CD4-positive, alpha-beta T cell treated with Interleukin-4 for 4 hours (primary cell): ENCODE data around the gene LAMC2.
"Not testable (repeated sequence)": the region's sequence is repeated elsewhere in the genome, so short reads cannot be mapped to it uniquely, and the experiment has no call there.

Experiments
- DNase-seq: peaks from one replicate; pipeline ENCODE4 v3.0.0-alpha.2; 2020

The LAMC2 gene

DNA sequence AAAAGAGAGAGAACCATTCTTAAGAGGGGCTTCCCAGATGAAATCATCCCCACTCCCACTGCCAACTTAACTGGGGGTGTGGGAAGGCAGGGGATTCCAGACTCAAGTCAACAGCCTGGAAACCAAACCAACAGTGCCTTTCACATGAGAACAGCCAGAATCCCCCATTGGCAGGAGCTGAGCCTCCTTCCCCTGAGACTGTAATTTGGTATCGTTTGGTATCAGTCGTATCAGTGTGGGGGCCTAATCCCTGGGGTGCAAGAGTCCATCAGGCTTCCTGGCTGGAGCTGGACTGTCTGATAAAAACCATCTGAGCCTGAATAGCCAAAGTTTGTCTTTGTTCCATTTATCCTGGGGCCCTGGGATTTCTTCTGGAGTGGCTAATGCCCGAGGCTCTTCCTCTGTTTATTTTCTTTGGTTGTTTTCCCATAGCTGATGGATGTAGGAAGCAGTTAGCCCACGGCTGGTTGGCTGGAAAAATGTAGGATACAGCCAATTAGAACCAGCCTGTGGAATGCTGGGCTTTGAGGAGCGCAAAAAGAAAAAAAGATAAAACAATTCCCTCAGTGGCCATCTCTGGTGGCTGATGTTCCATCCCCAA, 84.6 kb downstream of the LAMC2 start:
- DNase-seq = no peak

DNA sequence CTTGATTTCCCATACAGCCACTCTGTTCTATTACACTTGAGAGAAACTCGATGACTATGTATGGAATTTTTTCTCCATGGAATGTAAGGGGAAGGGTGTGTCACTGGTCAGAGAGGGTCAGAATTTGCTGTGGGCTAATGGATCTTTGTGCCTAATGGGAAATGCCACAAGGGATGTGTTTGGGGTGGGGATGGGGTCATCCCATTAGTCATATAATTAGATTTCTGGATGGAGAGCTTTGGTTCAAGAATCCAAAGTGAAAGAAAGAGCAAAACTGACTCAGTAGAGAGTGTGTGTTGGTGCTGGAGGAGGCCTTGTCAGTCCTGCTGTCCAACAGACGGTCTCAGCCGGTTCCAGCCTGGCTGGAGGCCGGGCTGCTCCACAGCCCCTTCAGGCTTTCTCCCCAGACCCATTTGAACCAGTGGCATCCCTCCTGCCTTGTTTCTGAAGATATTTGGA, 86.4 kb downstream of the LAMC2 start:
- no peak for DNase-seq

DNA sequence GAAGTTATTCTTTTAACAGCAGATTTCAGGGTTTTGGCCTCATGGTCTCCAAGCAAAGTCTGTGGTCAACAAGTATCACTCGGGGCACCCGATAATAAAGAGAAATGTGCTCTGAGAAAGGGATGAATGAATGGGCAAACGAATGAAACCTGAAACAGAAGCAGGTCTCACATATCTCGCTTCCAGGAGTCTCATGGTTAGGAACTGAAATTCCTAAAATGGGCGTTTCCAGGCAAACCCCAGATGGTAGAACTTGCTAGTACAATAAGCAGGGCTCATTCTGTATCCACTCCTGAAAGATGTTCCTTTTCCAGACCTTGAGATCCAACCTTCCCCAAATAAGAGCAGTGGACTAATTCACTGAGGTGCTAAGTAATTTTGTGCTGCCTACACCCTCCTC, 87.2 kb downstream of the LAMC2 start:
- no peak for DNase-seq

DNA sequence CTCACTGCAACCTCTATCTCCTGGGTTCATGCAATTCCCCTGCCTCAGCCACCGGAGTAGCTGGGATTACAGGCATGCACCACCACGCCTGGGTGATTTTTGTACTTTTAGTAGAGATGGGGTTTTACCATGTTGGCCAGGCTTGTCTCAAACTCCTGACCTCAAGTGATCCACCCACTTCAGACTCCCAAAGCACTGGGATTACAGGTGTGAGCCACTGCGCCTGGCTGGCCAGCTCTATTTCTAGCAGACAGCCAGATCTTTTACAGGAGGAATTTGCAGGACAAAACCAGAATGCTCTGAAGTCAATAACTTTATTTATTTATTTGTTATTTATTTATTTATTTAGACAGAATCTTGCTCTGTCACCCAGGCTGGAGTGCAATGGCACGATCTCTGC, 87.9 kb downstream of the LAMC2 start:
- not testable (repeated sequence) for DNase-seq

DNA sequence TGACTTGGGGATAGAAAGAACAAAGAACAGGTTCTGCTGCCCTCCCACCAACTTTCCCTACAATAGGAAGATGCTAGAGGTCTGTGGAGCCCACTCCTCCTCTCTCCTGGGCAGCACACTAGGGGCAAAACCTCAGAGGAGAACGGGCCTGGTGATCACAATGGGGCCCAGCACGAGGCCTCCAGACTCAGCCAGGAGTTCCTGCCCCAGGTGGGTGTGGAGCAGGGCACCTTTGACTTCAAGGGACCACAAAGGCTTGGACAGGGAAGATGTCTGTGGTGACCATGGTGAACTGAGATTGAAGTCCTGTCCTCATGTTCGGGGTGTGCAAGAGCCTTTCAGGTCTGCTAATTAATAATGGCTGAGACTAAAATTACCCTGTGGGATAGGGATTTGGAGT, 88.8 kb downstream of the LAMC2 start:
- DNase-seq = no peak

DNA sequence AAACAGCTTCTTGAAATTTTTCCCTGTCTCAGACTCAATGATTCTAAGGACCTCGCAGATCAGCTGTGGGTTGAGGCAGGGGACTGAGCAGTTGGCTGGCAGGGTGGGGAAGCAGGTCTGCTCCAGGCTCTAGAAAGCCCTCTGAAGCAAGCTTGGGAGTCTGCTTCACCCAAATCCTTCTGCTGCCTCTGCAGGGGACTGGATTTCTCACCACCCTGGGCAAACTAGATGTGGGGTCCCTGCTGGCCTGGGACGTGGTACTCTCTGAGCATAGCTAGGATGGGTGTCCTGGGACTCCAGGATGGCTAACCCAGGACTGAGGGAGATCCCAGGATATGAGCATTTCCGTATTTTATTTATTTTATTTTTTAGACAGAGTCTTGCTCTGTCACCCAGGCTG, 89.3 kb downstream of the LAMC2 start:
- no peak for DNase-seq

DNA sequence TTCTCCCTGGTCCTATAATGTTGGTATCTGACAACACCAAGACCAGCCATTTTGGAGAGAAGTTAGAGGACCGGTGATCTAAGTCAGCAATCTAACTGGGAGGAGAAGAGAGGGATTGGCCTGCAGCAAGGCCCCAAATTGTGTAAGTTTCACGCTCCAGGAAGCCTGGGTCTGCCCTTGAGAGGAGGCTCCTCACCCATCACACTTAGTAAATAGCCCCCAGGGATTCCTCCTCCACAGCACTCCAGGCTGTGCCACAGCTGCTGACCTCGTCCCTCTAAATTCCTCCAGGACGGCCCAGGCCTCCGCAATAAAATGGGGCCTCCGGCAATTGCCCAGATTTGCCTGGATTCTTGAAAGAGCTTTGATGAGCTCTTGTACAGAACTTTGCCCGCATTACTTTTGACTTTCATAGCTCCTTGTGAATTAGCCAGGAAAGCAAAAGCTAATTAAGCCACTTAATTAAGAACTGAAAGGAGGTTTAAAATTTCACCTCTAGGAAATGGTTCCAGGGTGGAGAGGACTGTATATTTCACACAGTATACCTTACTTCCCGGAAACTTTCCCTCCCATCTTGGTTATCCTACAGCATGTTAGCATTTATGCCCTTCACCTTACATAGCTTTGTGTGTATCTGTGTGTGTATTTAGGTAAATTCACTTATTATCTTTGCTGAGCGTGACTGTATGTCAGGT, 90.5 kb downstream of the LAMC2 start:
- DNase-seq = no peak

DNA sequence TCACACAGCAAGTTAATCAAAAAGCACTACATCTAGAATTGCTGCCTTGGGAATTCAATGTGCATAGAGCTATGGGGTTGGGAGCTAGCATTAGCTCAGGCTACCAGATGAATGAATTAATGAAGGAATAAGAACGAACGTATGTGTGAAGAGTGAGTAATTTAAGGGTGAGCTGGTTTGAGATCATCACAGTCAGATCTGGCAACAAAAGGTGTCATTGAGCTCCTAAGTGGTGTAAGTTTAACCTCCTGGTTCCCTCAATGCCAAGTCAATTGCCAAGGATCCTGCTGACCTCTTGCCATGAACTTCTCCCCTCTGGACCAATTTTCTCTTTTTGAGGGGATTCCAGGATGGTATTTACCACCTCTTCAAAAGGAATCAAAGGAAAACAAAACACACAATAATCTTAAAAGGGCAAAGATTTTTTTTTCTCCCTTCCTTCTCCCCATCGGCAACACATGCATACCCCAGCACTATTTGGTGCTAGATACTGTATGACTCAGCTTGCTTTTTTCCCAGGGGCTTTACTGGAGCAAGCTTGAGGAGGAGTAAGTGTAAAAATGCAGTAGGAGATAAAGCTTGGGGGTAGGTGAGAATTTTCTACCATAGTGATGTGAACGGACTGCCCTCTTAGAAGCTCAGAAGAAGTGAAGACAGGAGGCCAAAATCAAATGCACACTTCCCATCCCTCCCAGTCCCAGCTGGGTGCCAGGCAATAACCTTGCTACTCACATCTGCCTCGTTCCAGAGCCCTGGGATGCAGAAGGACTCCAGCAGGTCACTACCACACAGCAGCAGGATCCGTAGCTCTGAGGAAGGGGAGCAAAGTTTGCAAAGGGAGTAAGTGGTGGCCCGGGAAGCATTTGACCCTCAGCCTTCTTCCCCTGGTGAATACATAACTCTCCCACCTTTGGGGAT, 92.0 kb downstream of the LAMC2 start:
- DNase-seq = no peak

DNA sequence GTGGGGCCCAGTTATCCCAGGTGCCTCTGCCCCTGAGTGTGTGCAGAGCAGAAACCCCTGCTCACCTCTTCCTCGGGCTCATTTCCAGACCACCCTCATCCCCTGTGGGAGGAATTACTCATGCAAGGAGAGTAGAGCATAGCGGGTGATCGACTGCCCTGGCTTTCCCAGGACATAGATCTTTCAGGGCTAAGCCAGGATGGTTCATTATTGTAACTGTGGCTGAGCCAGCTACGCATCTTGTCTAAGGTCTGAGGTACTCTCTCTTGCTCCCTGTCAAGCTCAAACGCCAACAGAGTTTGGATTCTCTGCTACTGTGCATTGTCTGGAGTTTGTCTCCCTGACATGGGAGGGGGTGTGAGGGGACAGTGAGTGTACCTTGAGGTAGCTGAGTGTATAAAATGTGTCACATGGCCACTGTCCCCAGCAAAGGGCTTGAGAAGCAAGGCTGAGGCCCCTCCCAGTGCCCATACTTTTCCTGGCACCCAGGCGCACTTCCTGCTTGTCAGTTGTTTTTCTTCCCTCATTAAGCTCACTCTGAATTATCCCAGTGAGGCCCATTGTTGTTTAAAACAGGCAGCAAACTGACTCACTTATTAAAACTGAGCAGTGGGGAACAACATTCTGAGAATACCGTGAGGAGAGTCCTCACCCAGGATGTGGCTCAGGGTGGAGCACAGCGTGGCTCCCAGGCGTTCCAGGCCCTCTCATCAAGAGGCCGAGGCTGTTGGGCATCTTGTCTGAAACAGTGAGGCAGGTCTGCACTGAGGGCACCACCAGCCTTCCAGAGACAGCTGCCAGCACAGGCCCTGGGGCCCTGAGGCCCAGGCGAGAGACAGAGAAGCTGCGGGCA, 92.9 kb downstream of the LAMC2 start:
- DNase-seq = no peak

DNA sequence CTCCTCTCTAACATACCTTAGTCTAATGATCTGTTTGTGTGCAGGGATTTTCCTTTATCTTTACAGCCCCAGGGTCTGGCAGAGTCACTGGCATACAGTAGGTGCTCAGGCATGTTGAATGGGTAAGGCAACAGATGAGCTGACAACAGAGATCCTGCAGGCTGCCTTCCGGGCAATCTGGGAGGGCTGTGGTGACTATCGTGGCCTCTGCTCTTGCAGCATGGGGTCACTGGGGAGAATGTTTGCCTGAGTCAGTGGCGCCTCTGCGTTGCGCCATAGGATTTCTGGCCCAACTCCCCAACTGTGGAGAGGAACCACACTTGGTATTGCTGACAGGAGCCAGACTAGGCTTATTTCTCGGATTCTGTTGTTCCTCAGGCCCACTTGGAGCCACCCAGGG, 93.8 kb downstream of the LAMC2 start:
- DNase-seq = no peak

DNA sequence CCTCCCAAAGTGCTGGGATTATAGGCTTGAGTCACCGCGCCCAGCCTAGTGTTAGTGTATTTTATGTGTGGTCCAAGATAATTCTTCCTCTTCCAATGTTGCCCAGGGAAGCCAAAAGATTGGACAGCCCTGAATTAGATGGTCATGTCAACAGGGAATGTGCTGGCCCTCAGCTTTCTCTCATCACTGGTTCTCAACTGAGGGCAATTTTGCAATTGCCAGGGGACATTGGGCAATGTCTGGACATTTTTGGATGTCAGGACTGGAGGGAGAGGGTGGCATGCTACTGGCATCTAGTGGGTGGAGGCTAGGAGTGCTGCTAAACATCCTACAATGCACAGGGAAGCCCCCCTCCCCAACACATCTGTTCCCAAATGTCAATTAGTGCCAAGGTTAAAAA, 95.0 kb downstream of the LAMC2 start:
- no peak for DNase-seq

DNA sequence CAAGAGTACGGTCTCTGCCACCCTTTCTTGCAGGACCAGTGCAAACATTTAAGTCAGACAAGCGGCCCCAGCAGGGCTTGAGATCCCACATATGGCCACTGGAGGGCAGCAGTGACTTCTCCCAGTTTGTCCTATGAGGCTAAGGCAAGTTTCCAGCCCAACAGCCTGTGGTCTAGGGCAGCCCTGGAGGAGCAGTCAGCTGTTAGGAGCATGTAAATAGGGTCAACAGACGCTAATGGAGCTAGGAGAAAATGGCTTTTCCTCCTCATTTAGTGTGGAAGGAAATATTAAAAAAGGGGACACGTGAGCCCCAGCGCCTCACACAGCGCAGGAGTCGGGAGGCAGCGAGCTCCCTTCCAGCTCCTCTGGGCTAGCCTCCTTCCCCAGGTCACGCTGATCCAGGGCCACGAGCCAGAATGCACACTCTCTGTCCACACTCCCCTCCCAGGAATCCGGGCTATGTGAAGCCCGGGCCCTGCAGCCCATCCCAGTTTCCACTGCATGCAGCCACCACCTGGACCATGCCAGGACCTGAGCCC, 95.6 kb downstream of the LAMC2 start:
- DNase-seq = peak; percentile 50

DNA sequence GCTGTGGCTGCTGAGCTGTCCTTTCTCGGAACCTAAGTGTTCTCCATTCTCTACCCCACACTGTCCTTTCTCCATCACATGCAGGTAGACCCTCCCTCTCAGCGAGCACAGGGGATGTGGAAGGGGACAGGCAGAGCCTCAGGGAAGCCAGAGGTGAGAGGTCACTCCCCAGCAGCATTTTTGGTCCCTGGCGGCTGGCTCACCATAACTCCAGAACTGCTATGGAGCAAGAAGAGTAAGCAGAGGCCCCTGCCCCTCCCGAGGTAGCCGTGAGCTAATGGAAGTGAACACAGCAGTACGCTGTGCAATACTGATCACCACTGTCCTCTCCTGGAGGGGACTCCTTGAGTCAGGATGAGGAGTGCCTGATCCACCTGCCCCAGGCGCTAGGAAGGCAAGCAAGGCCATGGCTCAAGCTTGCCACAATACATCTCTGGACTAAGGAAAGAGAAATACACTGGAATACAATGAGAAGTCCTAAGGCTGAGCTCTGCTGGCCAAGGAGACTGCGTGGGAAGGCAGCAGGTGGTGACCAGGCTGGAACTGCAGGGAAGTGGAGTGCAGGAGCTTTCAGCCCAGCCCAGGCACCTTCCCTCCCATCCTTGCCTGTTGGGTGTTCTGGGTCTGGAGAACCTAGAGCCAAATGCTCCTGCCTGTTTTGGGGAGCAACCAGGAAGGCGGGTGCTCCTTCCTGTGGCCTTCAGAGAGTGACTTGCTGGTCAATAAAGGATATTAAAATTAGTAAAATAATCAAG, 96.2 kb downstream of the LAMC2 start:
- no peak for DNase-seq

DNA sequence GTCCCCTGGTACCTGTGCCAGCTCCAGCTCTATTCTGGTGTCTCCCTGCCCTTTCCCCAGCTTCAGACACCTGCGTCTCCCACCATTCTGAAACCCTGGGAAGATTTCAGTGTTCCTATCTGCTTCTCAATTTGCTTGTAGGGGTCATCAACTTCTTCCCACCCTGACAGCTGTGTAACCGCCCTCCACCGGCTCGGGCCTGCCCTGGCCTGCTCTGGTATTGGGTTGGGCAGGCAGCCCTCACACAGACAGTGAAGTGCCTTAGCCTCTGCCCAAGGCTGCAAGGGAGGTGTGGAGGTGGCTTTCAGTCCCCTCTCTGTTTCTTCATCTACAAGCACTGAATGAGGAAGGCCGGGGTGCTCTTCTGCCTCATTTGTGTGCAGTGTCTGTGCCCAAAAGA, 97.2 kb downstream of the LAMC2 start:
- DNase-seq = no peak

DNA sequence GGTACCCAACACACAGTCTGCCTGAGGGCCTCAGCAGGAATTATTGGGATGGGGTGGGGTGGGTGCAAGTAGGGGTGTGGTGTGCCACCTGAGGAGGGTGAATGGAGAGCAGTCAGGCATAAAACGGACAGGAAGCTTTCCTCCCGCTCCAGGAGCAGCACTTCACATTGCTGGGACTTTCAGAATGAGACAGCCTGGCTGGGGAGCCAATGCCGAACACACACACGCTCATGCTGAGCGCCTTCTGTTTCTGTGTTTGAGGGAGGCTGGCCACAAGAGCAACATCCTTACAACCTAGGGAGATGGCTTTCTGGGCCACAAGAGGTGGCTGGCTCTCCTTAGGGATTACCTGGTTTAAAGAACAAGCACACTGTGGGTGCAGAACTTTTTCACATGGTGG, 98.0 kb downstream of the LAMC2 start:
- DNase-seq = no peak

DNA sequence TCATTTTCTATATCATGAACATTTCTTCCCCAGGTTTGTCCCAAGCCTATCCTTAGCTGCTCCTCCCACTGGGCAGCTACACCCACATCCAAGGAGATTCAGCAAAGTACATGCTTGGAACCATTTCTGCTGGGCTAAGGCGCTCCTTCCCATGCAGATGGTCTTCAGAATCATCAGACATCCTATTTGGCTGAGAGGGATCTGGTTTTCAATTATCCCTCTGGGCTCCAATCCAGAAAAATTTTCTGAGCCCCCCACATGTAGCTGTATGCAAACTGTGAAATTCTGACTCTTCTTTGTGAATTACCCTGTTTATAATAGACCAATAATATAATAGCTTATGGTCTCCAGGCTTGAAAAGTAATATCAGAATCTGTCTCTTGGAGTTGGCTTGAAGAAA, 99.2 kb downstream of the LAMC2 start:
- no peak for DNase-seq

DNA sequence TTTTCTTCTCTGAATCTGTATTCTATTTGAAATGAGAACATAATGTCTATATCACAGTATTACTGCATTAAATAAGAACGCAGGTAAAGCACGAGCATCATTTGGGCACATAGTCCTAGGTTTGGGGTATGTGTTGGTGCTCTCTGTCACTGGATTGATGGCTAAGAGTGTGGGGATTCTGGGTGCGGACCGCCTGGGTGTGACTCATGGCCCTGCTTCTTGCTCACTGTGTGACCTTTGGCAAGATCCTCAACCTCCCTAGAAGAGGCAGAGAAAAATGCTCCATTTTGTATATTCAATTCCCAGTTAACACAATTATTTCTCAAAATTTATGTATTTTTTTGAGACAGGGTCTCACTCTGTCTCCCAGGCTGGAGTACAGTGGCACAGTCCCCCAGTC, 99.7 kb downstream of the LAMC2 start:
- no peak for DNase-seq

DNA sequence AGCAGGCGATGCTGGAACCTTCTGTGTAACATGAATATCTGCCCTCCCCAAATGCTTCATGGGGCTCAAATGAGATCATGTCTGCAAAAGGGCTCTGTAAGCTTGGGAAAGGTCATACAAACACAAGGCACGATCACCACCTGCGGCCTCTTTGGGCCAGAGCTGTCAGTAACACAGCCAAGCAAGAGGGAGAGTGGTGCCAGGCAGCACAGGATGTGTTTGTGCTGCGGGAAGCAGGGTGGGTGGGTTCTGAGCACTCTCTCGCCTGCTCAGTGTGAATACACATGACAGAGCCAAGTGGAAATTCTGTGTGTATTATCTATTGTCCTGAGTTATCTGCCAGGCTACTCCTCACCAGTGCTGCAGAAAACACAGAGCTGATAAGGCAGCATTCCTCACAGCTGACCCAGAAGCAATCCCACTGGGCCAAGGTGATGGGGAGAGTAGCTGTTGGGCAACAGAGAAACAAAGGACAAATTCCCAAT, 101.2 kb downstream of the LAMC2 start:
- DNase-seq = no peak

DNA sequence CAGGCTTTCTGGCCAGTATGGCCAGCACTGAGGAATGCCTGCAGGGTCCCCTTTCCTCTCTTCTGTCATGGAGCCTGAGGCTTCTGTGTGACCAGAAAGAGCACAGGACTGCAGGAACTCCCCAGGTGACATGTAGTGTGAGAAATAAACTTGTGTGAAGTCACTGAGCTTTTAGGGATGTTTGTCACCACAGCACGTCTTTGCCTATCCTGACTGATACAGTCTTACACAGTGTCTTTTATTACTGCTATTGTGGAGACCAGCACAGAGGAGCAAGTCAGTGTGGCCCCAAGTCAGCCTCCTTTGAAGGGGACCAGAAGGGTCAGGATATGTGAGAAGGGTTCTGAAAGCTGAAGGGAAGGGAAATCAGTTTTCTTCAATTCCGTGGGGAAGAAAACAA, 102.5 kb downstream of the LAMC2 start:
- DNase-seq = no peak

DNA sequence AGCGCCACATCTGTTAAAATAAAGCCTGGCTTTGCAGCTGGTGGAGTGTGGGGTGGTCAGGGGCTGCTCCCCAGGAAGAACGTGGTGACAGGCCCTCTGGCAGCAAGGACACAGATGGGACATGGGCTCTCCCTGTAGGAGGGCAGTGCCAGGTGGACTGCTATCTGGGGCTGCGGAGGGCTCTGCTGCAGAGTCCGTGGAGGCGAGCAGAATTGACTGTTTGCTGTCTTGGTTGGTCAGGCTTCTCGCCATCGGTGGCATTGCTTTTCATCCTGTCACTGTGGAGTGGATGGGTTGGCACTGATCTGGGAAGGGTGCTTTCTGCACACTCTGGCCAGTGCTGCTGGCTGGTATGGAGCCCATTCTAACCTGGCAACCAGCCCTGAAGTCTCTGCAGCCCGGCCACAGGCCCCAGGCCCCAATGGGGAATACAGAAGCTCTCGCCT, 103.0 kb downstream of the LAMC2 start:
- DNase-seq = no peak

DNA sequence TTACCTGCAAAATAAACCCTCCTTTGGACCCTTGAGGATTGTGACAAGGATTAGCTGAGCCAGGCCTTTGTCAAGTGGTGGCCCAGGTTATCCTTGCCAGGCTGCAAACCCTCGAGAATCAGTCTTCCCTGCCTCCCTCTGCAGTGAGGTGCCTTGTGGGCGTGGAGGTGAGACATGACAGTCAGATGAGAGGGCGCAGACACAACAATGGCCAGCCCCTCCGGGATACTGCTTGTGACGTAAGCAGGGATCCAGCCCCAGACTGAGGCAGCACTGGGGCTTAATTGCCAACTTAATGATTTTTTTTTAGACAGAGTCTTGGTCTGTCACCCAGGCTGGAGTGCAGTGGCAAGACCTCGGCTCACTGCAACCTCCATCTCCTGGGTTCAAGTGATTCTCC, 104.6 kb downstream of the LAMC2 start:
- no peak for DNase-seq
